ENCODE data around the gene ZNFX1. TPM values are rescaled to one million over a fixed set of nuclear protein-coding genes. Genes with fewer than 3 reads are reported as not detected.

Gene ZNFX1
- total RNA-seq, 3 donors from 2014 or later = 33.6 to 36.4 (median 35.5) TPM

DNA sequence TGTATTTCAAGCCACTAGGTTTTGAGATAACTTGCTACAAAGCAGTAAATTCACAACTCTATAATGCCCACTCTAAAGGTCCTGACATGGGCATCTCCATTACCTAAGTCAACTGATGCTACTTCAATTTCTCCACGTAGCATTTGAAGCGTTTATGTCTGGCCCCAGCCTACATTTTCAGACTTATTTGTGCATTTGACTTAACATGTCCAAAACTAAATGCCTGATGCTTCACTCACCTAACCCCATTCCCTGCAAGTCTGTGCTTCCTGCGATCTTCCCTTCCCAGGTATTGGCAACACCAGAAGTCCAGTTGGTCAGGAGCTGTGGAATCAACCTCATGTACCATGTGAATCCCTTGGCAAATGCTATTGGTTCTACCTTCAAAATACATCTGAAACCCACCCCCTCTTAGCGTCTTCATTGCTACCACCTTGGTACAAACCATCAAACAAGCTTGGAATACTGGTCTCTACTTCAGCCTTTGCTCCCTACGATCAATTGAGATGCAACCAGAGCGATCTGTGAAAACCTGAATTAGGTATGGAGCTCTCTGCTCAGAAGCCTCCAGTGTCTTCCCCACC, 12.8 kb upstream of the ZNFX1 start:
- Histone ChIP-seq H3K4me1 (ENCODE audit: low read depth) (peaks cover 7% of the 10 kb centered on the region), H3K36me3 (ENCODE audit: low read depth) (peaks cover 24% of the 10 kb centered on the region), H3K9me3 (peaks cover 20% of the 10 kb centered on the region), H3K4me3 (no peak overlapping the region)
- DNase-seq (no peak), ATAC-seq (no peak)
- TF ChIP-seq CTCF (IDR thresholded peaks at IDR 0.05) = no peak
- intact Hi-C loops (cut with DNase I, micrococcal nuclease) = no loop called here

DNA sequence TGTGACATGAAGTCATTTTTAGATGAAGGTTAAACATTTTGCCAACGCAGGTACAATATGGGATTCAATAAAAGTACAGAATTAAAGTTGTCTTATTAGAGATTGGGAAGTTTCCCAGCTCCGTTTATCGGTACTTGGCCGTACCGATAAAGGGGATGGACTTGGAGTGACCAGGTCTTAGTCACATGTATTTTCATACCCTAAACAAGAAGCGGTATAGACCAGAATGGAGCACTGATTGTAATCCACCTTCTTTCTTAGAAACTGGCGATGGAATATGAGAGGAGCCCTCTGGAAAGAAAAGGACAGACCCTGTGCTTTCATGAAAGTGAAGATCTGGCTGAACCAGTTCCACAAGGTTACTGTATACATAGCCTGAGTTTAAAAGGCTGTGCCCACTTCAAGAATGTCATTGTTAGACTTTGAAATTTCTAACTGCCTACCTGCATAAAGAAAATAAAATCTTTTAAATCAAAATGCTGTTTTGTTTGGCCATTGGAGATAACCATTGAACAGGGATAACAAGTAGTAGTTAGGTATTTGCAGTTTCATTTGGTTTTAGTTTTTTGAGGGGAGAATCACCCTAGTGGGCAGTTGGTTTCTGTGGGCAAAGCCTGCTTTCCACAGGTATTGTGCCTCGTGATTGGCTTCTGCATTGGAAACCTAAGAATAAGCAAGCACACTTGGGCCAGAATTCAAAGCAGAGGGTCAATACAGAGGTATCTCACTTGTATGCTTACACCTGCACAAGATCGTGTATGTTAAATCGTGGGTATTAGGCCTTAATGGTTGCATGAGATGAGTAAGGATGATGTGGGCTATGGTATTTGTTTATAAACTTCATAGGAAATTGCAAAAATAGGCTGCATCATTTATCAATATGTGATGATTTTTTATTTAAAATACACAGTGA, 11.2 kb upstream of the ZNFX1 start:
- ATAC-seq = peak; percentile 43
- H3K36me3 ChIP-seq (ENCODE audit: low read depth) = peaks cover 39% of the 10 kb centered on the region
- H3K4me3 ChIP-seq = no peak overlapping the region
- DNase-seq = peak in 1 of 3 donors; percentile 76
- no peak for TF ChIP-seq CTCF (IDR thresholded peaks at IDR 0.05)
- peaks cover 36% of the 10 kb centered on the region for H3K9me3 ChIP-seq
- intact Hi-C loops (cut with DNase I, micrococcal nuclease) = no loop called here
- peaks cover 7% of the 10 kb centered on the region for H3K4me1 ChIP-seq (ENCODE audit: low read depth)

DNA sequence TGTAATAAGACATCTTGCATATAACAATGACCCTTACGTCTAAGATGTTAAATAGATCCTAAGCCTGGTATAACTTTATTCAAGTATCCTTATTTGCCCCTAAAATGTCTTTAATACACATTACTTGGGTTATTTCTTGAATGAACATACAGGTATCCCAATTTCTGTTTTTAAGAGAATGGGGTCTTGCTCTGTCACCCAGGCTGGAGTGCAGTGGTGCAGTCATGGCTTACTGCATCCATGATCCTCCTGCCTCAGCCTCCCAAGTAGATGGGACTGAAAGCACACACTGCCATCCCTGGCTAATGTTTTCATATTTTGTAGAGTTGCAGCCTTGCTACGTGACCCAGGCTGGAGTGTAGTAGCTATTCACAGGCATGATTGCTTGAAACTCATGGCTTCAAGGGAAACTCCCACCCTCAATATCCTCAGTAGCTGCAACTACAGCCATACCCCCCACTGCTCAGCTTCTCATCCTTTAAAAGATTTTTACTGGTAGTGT, 10.4 kb upstream of the ZNFX1 start:
- no peak for ATAC-seq
- Histone ChIP-seq H3K36me3 (ENCODE audit: low read depth) (peaks cover 47% of the 10 kb centered on the region), H3K9me3 (peaks cover 43% of the 10 kb centered on the region), H3K4me1 (ENCODE audit: low read depth) (peaks cover 7% of the 10 kb centered on the region), H3K4me3 (no peak overlapping the region)
- no peak for TF ChIP-seq CTCF (IDR thresholded peaks at IDR 0.05)
- no peak for DNase-seq
- intact Hi-C loops (cut with DNase I, micrococcal nuclease) = no loop called here

DNA sequence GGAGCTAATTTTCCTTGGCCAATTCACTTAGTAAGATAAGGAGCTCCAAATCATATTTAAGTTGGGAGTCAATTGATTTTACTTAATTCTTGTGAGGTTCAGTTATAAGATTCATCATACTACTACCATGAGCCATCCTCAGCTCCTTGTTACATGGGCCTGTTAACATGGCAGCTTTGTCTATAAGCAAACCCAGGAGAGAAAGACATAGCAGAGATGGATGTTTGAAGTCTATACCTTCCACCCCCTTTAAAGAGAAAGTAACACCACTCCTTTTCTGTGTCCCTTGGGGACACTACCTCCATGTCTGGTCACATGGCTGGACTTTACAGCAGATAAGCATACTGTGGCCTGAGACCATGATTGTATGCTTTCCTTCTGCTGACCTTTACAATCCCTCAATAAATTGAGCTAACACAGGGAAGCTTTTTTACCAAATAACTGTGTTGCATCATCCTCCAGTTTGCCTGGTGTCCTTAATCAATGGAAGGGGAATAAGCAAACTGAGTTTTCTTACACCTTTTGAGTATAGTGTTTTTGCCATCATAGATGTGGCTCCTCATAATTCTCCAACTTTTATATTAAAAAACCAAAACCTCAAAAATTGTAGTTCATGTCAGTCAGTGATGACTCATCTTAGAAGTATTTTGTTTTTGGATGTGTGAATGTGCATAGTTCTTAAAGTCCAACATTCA, 9.8 kb upstream of the ZNFX1 start:
- H3K36me3 ChIP-seq (ENCODE audit: low read depth) = peaks cover 49% of the 10 kb centered on the region
- peaks cover 49% of the 10 kb centered on the region for H3K9me3 ChIP-seq
- H3K4me1 ChIP-seq (ENCODE audit: low read depth) = peaks cover 7% of the 10 kb centered on the region
- intact Hi-C loops (cut with DNase I, micrococcal nuclease) = no loop called here
- no peak for DNase-seq
- no peak for TF ChIP-seq CTCF (IDR thresholded peaks at IDR 0.05)
- no peak overlapping the region for H3K4me3 ChIP-seq
- ATAC-seq = peak; percentile 15

DNA sequence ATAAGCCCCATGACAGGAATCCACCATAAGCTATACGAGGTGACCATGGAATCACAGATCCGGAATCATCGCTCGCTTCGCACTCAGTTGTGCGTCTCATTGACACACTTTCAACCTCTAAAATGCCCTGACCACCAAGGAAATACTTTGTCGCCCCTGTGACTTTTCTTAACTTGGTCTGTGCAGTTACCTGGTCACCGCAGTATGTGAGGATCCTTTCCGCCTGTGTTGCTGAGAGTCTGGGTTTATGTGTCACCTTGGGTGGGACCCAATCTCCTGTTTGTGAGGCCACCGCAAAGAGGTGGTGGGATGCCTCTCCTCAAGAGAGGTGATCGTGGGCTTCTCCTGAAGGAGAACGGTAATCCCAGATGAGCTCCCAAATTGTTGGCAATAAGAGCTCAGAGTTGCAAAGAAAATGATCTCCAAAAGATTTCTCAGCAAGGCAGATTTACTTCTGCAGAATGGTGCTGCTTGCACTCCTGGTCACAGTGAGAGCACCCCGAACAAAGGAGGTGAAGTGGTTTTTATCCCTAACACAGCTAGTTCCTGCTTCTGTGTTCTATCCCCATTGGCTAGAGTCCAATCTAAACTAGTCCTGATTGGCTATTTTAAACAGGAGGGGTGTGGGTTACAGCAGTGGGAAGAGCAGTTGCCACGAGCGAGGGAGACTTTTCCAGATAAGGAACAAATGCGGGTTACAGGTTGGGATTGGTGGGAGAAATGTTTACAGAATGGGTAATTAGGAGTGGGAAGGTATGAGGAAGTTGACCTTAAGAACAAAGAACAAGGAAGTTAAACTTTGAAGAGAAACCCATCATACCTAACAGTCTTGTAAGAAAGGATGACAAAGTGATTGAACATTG, 9.1 kb upstream of the ZNFX1 start:
- intact Hi-C loops (cut with DNase I, micrococcal nuclease) = no loop called here
- H3K4me1 ChIP-seq (ENCODE audit: low read depth) = peaks cover 7% of the 10 kb centered on the region
- peak in 1 of 3 donors; percentile 22 for DNase-seq

More for the DNA sequence above, 9.1 kb upstream of the ZNFX1 start:
- TF ChIP-seq CTCF (IDR thresholded peaks at IDR 0.05) = no peak
- Histone ChIP-seq H3K36me3 (ENCODE audit: low read depth) (peaks cover 56% of the 10 kb centered on the region), H3K4me3 (no peak overlapping the region), H3K9me3 (peaks cover 57% of the 10 kb centered on the region)
- peak; percentile 76 for ATAC-seq
